ENCODE data around the gene ZNHIT6.
"Not testable (repeated sequence)": the region's sequence is repeated elsewhere in the genome, so short reads cannot be mapped to it uniquely, and the experiment has no call there.

The ZNHIT6 gene

DNA sequence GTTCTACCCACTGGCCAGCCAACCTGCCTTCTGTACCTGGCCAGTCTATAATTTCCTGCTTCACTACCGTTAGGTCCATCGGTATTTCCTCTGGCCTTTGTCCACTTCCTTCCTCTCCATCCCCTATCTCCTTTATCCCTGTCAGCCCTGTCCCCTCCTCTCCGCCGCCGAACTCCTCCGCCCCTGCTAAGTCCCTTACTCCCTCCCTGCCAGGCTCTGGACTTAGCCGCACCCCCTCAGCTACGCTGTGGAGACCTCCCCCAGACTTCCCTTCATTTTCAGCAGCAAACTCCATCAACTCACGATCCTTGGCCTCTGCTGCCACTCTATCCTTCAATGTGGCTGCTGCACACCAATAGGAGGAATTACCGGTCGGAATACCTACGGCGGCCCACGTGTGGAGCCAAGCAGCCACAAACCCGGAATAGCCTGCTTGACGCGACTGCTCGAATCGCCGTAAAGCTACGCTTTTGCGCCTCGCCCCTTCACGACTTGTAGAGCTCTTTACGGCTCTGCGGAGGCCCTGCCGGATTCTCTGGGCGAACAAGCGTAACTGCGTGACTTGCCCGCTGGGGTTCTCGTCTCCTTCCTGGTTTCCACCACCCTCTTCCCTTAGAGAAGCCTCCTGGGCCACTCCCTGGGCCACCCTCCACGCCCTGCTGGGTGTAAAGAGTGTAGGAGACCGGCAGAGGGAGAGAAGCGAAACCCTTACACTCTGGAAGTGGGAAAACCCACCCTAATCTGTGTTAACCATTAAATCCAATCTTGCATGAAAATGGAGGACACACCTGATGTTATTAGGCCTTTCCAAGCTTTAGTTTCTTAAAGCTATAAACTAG is at the start of gene ZNHIT6:
Gene ZNHIT6, minus strand, starts transcription at position 444 of the 839 bp plus-strand sequence. Its CDS starts 149 bp downstream, at position 295.
- DNase-seq: peak; percentile 84

DNA sequence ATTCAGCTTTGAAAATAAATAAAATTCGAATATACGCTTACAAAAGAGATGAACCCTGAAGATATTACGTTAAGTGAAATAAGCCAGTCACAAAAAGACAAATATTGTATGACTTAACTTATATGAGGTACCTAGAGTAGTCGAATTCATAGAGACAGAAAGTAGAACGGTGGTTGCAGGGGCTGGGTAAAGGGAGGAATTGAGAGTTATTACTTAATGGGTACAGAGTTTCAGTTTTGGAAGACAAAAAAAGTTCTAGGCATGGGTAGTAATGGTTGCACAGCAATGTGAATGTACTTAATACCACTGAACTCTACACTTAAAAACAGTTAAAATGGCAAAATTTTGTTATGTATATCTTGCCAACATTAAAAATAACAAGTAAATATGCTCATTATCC is 48.6 kb upstream of the ZNHIT6 start:
- no peak for DNase-seq

- no peak for DNase-seq
Measured at GRCh38 chr1:85748120-85748519, 39.9 kb upstream of the ZNHIT6 start.

- DNase-seq: no peak
Measured at GRCh38 chr1:85746777-85747176, 38.5 kb upstream of the ZNHIT6 start.

DNA sequence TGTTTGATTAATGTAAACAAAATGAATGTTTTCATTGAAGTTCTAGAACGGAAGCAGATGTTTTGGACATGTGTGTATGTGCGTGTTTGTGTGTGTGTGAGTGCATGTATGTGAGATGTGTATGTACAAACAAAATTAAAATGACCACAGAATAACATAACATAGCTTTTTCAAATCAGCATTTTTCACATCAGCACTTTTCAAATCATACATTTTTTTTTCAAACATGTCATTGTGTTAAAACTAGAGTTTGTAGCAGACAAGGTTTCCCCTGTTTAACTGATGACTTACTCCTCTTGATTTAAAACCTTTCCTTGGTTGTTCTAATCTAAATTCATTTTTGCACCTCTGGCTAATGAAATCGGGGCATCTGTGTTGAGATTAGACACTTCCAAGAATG is 35.6 kb upstream of the ZNHIT6 start:
- DNase-seq: no peak

GRCh38 chr1:85734931-85735330 is 26.7 kb upstream of the ZNHIT6 start:
- no peak for DNase-seq

- no peak for DNase-seq
Measured at GRCh38 chr1:85718678-85719340, 10.6 kb upstream of the ZNHIT6 start.

GRCh38 chr1:85714418-85715114 is 6.3 kb upstream of the ZNHIT6 start:
- not testable (repeated sequence) for DNase-seq

DNA sequence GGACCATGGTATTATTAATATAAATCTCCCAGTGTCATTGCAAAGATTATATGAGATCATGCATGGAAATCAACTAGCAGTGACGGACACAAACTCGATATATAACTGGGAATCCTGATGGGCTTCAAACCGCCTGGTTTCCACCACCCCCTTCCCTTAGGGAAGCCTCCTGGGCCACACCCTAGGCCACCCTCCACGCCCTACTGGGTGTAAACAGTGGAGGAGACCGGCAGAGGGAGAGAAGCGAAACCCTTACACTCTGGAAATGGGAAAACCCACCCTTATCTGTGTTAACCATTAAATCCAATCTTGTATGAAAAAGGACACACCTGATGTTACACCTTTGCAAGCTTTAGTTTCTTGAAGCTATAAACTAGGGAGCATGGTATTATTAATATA is 595 bp upstream of the ZNHIT6 start:
- DNase-seq: no peak

- DNase-seq: no peak
Measured at GRCh38 chr1:85707267-85707989, 805 bp downstream of the ZNHIT6 start.

- no peak for DNase-seq
Measured at GRCh38 chr1:85705940-85706339, 2.3 kb downstream of the ZNHIT6 start.

DNA sequence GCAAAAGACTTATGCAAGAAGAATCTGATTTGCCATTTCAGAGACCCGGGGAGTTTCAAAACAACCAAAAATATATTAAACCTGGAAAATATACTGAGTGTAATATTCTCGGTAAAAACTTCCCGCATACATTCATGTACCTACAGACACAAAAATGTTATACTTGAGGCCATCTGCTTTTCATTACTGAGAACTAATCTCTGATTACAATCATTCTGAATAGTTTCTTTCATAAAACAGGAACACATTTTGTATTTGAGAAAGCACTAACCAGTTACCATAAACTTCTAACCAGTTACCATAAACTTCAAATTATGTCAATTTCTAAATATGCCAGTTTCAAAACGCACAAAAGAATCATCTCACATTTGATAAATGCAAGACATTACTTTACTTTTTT is 7.8 kb downstream of the ZNHIT6 start:
- DNase-seq: no peak

GRCh38 chr1:85697895-85698294 is 10.3 kb downstream of the ZNHIT6 start:
- no peak for DNase-seq

DNA sequence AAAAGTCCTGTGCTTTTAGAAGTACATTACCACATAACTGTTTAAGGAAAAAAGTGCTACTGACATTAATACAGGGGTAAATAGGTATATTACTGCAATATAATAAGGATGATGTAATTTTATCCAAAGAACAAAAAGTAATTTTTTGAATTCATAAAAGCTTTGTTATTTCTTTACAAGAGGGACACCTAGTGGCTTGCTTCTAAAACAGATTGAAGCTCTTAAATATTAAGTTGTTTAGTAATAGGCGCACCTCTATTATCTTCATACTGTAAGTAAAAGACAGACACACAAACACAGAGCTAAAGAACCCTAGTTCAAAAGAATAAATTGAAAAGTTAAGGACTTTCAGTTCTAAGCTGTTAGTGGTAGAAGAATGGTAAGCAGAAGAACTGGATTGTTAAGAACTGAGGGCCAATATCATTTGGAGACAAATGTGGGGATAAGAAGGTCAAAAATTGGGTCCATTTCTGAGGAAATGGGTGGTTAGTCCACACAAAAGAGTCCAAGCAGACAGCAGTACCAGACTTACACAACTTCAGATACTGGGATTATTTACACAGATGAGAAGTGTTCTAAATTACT is 15.4 kb downstream of the ZNHIT6 start:
- DNase-seq: no peak

DNA sequence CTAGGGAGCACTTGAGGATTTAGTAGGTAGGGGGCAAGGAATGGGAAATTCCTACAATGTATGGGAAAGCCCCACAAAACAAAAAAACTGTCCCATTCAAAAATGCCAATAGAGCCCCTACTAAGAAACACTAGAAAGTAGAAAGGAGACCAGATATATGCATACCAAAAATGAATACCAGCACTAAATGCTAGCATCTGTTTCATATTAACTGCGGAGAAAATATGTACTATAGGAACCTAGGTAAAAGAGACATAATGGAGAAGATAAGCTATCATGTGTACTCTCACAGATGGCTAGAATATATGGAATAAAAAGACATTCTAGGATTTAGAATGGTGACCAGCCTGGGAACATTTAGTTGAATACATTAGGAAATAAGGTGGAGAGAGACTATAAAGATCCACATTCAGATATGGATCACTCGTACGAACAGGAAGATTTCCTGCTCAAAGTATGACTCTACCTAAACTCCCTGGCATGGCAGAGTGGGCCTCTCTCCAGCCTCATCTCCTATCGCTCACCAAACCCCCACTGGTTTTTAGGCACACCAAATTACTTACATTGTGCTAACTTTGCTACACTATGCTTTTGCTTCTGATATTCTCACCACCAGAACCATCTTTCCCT is 18.3 kb downstream of the ZNHIT6 start:
- no peak for DNase-seq

DNA sequence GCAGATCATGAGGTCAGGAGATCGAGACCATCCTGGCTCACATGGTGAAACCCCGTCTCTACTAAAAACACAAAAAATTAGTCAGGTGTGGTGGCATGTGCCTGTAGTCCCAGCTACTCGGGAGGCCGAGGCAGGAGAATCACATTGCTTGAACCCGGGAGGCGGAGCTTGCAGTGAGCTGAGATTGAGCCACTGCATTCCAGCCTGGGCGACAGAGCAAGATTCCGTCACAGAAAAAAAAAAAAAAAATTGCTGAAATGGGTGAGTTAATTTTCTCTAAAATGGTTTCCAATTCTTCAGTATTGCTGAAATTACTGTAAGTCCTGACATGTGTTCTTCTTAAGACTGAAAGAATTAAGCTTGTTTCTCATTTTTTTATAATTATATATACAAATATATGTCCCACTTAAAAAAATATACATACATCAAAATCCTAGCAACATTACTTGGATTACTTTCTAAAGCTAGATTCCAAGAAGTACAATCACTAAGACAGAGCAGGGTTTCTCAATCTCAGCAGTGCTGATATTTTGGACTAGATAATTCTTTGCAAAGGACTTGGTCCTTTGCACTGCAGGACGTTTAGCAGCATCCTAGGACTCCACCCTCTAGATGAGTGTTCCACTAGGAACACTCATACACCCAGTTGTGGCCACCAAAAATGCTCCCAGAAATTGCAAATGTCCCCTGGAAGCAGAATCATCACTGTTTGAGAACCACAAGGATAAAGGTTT is 24.8 kb downstream of the ZNHIT6 start:
- no peak for DNase-seq

GRCh38 chr1:85681087-85681486 is 27.1 kb downstream of the ZNHIT6 start:
- no peak for DNase-seq

DNA sequence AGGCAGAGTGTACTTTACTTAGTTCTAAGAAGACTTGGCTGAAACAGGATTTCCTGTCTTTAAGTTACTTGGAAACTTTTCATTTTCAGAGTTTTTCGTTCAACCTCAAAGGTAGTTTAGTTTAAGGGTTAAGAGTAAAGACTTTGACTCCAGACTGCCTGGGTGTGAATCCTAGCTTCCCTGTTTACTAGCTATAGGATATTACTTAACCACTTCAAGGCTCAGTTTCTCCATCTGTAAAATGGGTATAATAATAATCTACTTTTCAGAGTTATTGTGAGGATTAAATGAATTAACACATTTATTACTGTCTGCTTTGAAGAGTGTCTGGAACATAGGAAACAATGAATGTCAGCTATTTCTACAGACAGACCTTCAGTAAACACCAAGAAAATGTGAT is 30.0 kb downstream of the ZNHIT6 start:
- DNase-seq: no peak

DNA sequence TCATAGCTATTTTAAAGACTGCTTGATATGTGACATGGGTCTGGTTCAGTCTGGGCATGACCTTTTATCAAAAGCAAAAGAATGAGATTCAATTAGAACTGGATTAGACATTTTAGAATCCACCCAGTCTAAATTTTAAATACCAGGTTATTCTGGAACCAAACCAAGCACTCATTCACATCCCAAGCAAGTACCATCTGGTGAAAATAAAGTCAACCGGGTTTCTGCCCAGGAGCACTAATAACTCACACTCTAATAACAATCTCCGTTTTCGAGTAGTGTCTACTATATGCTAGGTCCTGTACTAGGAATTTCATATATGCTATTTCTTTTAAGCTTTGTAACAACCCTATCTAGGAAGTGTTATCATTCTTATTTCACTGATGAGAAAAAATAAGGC is 30.6 kb downstream of the ZNHIT6 start:
- no peak for DNase-seq

DNA sequence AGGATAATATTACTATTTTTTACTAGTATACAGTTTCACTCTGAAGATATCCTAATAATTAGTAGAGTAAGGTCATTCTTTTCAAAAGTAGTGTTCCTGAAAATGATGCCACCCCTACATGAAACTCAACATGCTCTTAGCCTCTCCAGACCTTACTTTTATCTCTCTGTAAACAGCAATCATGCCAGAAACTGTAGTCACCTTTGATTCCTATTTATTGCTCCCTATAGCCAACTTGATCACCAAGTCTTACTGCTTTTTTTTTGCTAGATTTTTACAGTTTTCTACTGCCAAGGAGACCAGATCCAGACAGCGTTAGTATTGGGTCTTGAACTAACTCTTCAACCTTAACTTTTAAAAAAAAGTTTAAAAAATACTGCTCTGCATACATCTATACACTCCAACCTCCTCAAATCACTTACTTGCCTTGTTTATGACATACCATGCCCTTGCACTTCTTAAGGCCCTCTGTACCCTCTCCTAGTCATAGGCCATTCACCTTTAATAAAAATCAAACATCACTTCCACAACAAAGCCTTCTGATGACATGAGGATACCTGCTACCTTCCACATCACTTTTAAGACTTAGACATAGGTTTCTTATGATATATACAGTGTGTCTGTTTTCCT is 36.1 kb downstream of the ZNHIT6 start:
- DNase-seq: no peak

- no peak for DNase-seq
Measured at GRCh38 chr1:85665932-85666331, 42.3 kb downstream of the ZNHIT6 start.
